ENCODE results near the gene CREB3L4. TPM values are rescaled to one million over a fixed set of nuclear protein-coding genes. Genes with fewer than 3 reads are reported as not detected.

The CREB3L4 gene
- polyA plus RNA-seq, 2 of the 4 experiments (the other 2 are of a cell fraction): 10.1 to 14.3 TPM

DNA sequence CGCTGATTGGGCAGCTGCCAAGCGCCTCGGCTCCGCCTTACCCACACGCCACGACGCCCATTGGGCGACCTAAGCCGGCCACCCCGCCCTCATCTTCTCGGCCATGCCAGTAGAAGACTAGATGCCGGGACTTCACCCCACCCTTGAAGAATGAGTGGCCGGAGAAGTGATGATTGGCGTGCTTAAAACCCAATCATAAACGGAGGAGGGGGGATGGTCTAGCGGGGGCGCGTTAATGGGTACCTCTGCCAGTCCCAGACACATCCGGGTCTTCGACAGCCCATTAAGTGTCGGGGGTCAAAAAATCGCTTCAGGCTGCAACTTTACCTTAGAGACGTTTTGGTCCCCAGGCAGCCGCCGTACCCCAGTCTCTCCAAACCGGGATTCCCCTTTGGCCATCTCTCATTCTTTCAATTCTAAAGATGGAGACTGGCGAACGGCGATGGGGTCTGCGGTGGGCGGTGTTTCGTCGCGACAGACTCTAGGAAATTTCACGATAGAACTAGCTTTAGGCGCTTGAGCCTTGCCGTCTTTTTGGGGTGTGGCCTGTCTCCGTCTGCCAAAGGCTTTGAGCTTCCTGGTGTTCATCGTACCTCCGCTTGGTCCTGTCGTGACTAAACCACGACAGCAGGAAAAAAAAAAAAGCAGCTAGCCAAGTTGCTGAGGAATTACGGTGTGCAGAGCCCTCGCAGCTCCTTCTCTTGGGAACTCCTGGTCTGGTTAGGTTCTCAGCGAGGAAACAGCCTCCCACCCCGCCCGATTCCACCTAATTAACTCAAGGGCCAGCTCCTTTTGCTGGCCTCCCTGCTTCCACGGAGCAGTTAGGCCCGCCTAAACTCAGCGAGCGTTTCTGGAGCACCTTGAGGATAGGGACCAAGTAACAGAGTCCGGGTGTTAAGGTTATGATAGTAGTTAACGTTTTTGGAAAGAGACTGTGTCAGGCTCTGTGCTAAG lies 44.5 kb upstream of the CREB3L4 start, which contains the start of gene GATAD2B (continued):
- TF ChIP-seq, protein P1, sequence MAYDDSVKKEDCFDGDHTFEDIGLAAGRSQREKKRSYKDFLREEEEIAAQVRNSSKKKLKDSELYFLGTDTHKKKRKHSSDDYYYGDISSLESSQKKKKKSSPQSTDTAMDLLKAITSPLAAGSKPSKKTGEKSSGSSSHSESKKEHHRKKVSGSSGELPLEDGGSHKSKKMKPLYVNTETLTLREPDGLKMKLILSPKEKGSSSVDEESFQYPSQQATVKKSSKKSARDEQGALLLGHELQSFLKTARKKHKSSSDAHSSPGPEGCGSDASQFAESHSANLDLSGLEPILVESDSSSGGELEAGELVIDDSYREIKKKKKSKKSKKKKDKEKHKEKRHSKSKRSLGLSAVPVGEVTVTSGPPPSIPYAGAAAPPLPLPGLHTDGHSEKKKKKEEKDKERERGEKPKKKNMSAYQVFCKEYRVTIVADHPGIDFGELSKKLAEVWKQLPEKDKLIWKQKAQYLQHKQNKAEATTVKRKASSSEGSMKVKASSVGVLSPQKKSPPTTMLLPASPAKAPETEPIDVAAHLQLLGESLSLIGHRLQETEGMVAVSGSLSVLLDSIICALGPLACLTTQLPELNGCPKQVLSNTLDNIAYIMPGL (CRISPR knock-in tag; IDR thresholded peaks at IDR 0.05; ENCODE audit: borderline replicate concordance): no peak
- no peak for TF ChIP-seq CEBPB (IDR thresholded peaks at IDR 0.05)
- no peak for TF ChIP-seq NR3C1 (IDR thresholded peaks at IDR 0.05)
- TF ChIP-seq KDM5A (IDR thresholded peaks at IDR 0.05): no peak
- TF ChIP-seq HEYL (CRISPR knock-in tag; IDR thresholded peaks at IDR 0.05): no peak
- no peak for TF ChIP-seq MAZ (IDR thresholded peaks at IDR 0.05; ENCODE audit: borderline replicate concordance, low read depth, low read length)
- TF ChIP-seq FOSL2 (IDR thresholded peaks at IDR 0.05): no peak
- no peak for TF ChIP-seq FOSL2 (CRISPR knock-in tag; IDR thresholded peaks at IDR 0.05)
- TF ChIP-seq HOXB5 (CRISPR knock-in tag; IDR thresholded peaks at IDR 0.05): no peak
- TF ChIP-seq HES2 (IDR thresholded peaks at IDR 0.05): no peak
- no peak for TF ChIP-seq CBX8 (IDR thresholded peaks at IDR 0.05)
- peak; percentile 64; the same call in 1 of the 2 replicates for TF ChIP-seq POLR2A (IDR thresholded peaks at IDR 0.05; ENCODE audit: low read length)
- no peak for TF ChIP-seq RFX5 (IDR thresholded peaks at IDR 0.05)
- TF ChIP-seq BCL3 (IDR thresholded peaks at IDR 0.05): 0 out of 3 replicates have a peak, but pooled peaks have one; percentile 45
- TF ChIP-seq RAD21 (conservative IDR thresholded peaks at IDR 0.05 in 1 of 2, IDR thresholded peaks at IDR 0.05 in 1 of 2): no peak; a peak in 1 of 5 replicates
- TF ChIP-seq RCOR1 (IDR thresholded peaks at IDR 0.05; ENCODE audit: low read depth, low read length): no peak
- TF ChIP-seq JUNB (IDR thresholded peaks at IDR 0.05): no peak
- no peak for TF ChIP-seq ELK1 (IDR thresholded peaks at IDR 0.05; ENCODE audit: low read depth, low read length)
- TF ChIP-seq CHD2 (IDR thresholded peaks at IDR 0.05; ENCODE audit: low read length, partially characterized antibody): peak; percentile 56

- Histone ChIP-seq H3K27ac (no peak overlapping the region), H3K9me3 (no peaks in the 10 kb centered on the region), H3K4me2 (no peak overlapping the region), H3K4me1 (peaks cover 8% of the 10 kb centered on the region; the same call in 1 of the 3 replicates), H3K4me3 (no peak overlapping the region)
- ChIA-PET CTCF (interaction anchor here (0.7 to 2.8 kb wide), 4 partner anchors 20 to 119 kb away, joined by 3 to 12 read pairs (median 4); partner anchors contain the start of gene DENND4B), POLR2A (no interaction called here)
- FAIRE-seq (no peak), ATAC-seq (no peak), DNase-seq (ENCODE audit: low read depth in 1 of 2, low spot score in 1 of 2) (no peak)
- 77% methylated on average over 4 of the region's 4 CpGs for WGBS (ENCODE audit: missing lambda C conversion rate)
- TF ChIP-seq, protein P2, sequence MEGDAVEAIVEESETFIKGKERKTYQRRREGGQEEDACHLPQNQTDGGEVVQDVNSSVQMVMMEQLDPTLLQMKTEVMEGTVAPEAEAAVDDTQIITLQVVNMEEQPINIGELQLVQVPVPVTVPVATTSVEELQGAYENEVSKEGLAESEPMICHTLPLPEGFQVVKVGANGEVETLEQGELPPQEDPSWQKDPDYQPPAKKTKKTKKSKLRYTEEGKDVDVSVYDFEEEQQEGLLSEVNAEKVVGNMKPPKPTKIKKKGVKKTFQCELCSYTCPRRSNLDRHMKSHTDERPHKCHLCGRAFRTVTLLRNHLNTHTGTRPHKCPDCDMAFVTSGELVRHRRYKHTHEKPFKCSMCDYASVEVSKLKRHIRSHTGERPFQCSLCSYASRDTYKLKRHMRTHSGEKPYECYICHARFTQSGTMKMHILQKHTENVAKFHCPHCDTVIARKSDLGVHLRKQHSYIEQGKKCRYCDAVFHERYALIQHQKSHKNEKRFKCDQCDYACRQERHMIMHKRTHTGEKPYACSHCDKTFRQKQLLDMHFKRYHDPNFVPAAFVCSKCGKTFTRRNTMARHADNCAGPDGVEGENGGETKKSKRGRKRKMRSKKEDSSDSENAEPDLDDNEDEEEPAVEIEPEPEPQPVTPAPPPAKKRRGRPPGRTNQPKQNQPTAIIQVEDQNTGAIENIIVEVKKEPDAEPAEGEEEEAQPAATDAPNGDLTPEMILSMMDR (IDR thresholded peaks at IDR 0.05): no peak
- no peak for TF ChIP-seq FOXS1 (CRISPR knock-in tag; IDR thresholded peaks at IDR 0.05)
- TF ChIP-seq CHD2 (IDR thresholded peaks at IDR 0.05; ENCODE audit: low read length, partially characterized antibody): no peak
- TF ChIP-seq CBX2 (IDR thresholded peaks at IDR 0.05; ENCODE audit: borderline replicate concordance, low read depth): no peak
- no peak for TF ChIP-seq ZNF302 (CRISPR knock-in tag; IDR thresholded peaks at IDR 0.05)
- no peak for TF ChIP-seq REST (IDR thresholded peaks at IDR 0.05)
- no peak for TF ChIP-seq HEYL (CRISPR knock-in tag; IDR thresholded peaks at IDR 0.05)
- TF ChIP-seq ELK1 (IDR thresholded peaks at IDR 0.05; ENCODE audit: low read depth, low read length): no peak
- TF ChIP-seq ATOH8 (CRISPR knock-in tag; IDR thresholded peaks at IDR 0.05; ENCODE audit: low read depth): no peak
Measured at GRCh38 chr1:153926405-153926804, 41.3 kb upstream of the CREB3L4 start.
